Right lobe of liver (tissue), 6 donors: Measurements from ENCODE around the gene MUC5B. TPM values are rescaled to one million over a fixed set of nuclear protein-coding genes. Genes with fewer than 3 reads are reported as not detected.
A peak's percentile ranks its signal among the peaks of the same experiment; 100 is the strongest.

Experiments
- ATAC-seq, 4 donors: fragments of 200-7000 bp; cut with Tn5 transposase; one replicate each; pipeline ENCODE4 v1.9.1; 2020; ENCODE audit warnings: mild to moderate bottlenecking in 4 of 4, moderate library complexity in 4 of 4
- DNase-seq, 3 donors: peaks; one replicate each; pipeline ENCODE4 v3.0.0-alpha.2; 2020
- H3K27ac ChIP-seq, 3 donors: fragments of 200-600 bp; one replicate each; pipeline ENCODE4 v1.8.0; 2022
- H3K27me3 ChIP-seq, 2 donors: fragments of 200-600 bp; one replicate each; pipeline ENCODE4 v1.8.0; 2022
- H3K36me3 ChIP-seq, 4 donors: fragments of 200-600 bp; sonication (generic) in 1 of 4; one replicate each; pipeline versions ENCODE4 v1.5.1 to v1.8.0; 2017 to 2022; ENCODE audit warnings: control low read depth in 1 of 4
- H3K4me1 ChIP-seq, 4 donors: fragments of 200-600 bp; sonication (generic) in 1 of 4; one replicate each; pipeline versions ENCODE4 v1.5.1 to v1.8.0; 2017 to 2022; ENCODE audit warnings: control low read depth in 1 of 4
- H3K4me3 ChIP-seq, 3 donors: fragments of 200-600 bp; one replicate each; pipeline ENCODE4 v1.8.0; 2022
- H3K9me3 ChIP-seq, 4 donors: fragments of 200-600 bp; sonication (generic) in 1 of 4; one replicate each; pipeline versions ENCODE4 v1.5.1 to v1.8.0; 2017 to 2022; ENCODE audit warnings: control low read depth in 1 of 4
- CTCF ChIP-seq, 4 donors: fragments of 200-600 bp in 3 of 4; fragments of 450-650 bp in 1 of 4; IDR thresholded peaks; one replicate each; pipeline versions ENCODE4 v1.5.1 to v1.8.0; 2016 to 2022; ENCODE audit warnings: antibody characterized with exemption in 4 of 4, mild to moderate bottlenecking in 2 of 4
- POLR2A ChIP-seq: fragments of 450-650 bp; IDR thresholded peaks from one replicate; pipeline ENCODE4 v1.6.1; 2017; ENCODE audit warnings: antibody characterized with exemption, mild to moderate bottlenecking
- WGBS: methylation state at CpG from one replicate; pipeline ENCODE4 v1.1.6; 2018; ENCODE audit warnings: low coverage, low lambda C conversion rate; ENCODE audit not compliant: insufficient coverage; ENCODE audit errors: missing lambda C conversion rate; 5-methylcytosine and 5-hydroxymethylcytosine counted together
- intact Hi-C, 2 donors: fragments of 100-400 bp; cut with DNase I; formaldehyde crosslinking; loops; one replicate each; pipeline versions ENCODE4 v1.11.2 to v1.14.1; 2022
- total RNA-seq, 6 experiments: library from RNA; depleted of rRNA in 2 of 6; stranded (reverse); fragments of >200 nt in 2 of 6; fragmentation: NEBNext Ultra II Directional in 3 of 6; extraction: Animal tissue kit (Norgen Biotek cat#: 25700) in 3 of 6; gene quantifications; one replicate each; pipeline versions ENCODE4 v1.1.0 to v1.2.4, GENCODE V29; 2016 to 2023
- donor health status: DM: no; HTN: yes; CAD: no.
- donor health status: DM: no; HTN: no; CAD: no.
- donor health status: DM: no; HTN: no; CAD: no.
- donor health status: DM: no; HTN: yes; CAD: no.
- donor health status: DM: no; HTN: yes; CAD: no.

MUC5B gene
- total RNA-seq, 6 experiments from 2014 or later, result 0.06 to 3.7 (median 0.78) TPM

GRCh38 chr11:1202154-1202775, 20.6 kb upstream of the MUC5B start:
- 0% methylated on average over 2 of the region's 18 CpGs for WGBS
- H3K4me3 ChIP-seq, result no peak overlapping the region
- peak; percentile 20 to 52 (median 45) for DNase-seq
- H3K27ac ChIP-seq, result no peak overlapping the region
- no peaks in the 10 kb centered on the region for H3K27me3 ChIP-seq
- peak in 1 of 4 donors; percentile 16 for ATAC-seq
- no peak for TF ChIP-seq POLR2A
- no peak for TF ChIP-seq CTCF (IDR thresholded peaks at IDR 0.05)
- intact Hi-C loops, result loop anchor here in 1 of 2 donors (5.0 kb wide), 1 partner anchor 315 kb away; no protein-coding TSS in a partner anchor
- H3K36me3 ChIP-seq, result no peaks in the 10 kb centered on the region
- no peaks in the 10 kb centered on the region for H3K4me1 ChIP-seq
- H3K9me3 ChIP-seq, result no peaks in the 10 kb centered on the region

- Histone ChIP-seq H3K9me3 (no peaks in the 10 kb centered on the region), H3K4me1 (no peaks in the 10 kb centered on the region), H3K27ac (no peak overlapping the region), H3K27me3 (no peaks in the 10 kb centered on the region), H3K4me3 (no peak overlapping the region), H3K36me3 (no peaks in the 10 kb centered on the region)
- DNase-seq (peak; percentile 63 to 74 (median 65)), ATAC-seq (peak; percentile 82 to 93 (median 90))
- intact Hi-C loops, result loop anchor here in 1 of 2 donors (5.0 kb wide), 1 partner anchor 314 kb away; no protein-coding TSS in a partner anchor
- 0% methylated on average over 2 of the region's 32 CpGs for WGBS
- TF ChIP-seq POLR2A, result no peak
- peak; percentile 80 to 96 (median 90) for TF ChIP-seq CTCF (IDR thresholded peaks at IDR 0.05)
These were observed 19.9 kb upstream of the MUC5B start for GRCh38 chr11:1202776-1203504.

GRCh38 chr11:1203505-1204271, 19.2 kb upstream of the MUC5B start:
- no peak overlapping the region for H3K4me3 ChIP-seq
- no peaks in the 10 kb centered on the region for H3K9me3 ChIP-seq
- intact Hi-C loops, result loop anchor here in 1 of 2 donors (5.0 kb wide), 1 partner anchor 314 kb away; no protein-coding TSS in a partner anchor
- no peaks in the 10 kb centered on the region for H3K27me3 ChIP-seq
- no peaks in the 10 kb centered on the region for H3K36me3 ChIP-seq
- H3K4me1 ChIP-seq, result no peaks in the 10 kb centered on the region
- ATAC-seq, result no peak
- no peak for TF ChIP-seq POLR2A
- no peak for TF ChIP-seq CTCF (IDR thresholded peaks at IDR 0.05)
- H3K27ac ChIP-seq, result no peak overlapping the region
- DNase-seq, result peak; percentile 17 to 55 (median 45)
- WGBS, result 15% methylated on average over 4 of the region's 30 CpGs

- Histone ChIP-seq H3K27ac (no peak overlapping the region), H3K4me3 (no peak overlapping the region), H3K4me1 (no peaks in the 10 kb centered on the region), H3K9me3 (no peaks in the 10 kb centered on the region), H3K27me3 (no peaks in the 10 kb centered on the region), H3K36me3 (no peaks in the 10 kb centered on the region)
- no CpG with 5 or more reads among the region's 22 CpGs for WGBS
- no peak for TF ChIP-seq CTCF (IDR thresholded peaks at IDR 0.05)
- no peak for TF ChIP-seq POLR2A
- DNase-seq (peak; percentile 13 to 45 (median 40)), ATAC-seq (no peak)
- intact Hi-C loops, result loop anchor here (5.0 kb wide), 1 partner anchor 313 kb away; no protein-coding TSS in a partner anchor
These were observed 18.3 kb upstream of the MUC5B start for GRCh38 chr11:1204381-1205101.
